ENCODE data around the gene DCBLD1.

The DCBLD1 gene

DNA sequence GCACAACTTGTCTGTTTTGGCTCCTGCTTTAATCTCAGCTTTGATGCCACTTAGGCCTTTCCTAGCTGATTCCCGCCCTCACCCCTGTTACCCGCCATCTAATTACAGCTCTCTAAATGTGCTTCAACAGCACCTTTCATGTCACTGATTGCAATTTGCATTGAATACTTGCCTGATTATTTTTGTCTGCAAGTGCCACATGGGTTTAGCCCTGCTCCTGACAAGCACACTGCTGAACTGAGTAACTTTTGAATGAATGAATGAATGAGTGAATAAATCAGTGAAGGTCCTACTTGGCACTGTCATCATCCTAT lies 591 bp upstream of the DCBLD1 start:
- no peak for DNase-seq (ENCODE audit: low read depth)
- H3K4me3 ChIP-seq (ENCODE audit: control insufficient read depth, low read depth, low read length) = peak overlapping the region; percentile 53
- TF ChIP-seq, protein P1, sequence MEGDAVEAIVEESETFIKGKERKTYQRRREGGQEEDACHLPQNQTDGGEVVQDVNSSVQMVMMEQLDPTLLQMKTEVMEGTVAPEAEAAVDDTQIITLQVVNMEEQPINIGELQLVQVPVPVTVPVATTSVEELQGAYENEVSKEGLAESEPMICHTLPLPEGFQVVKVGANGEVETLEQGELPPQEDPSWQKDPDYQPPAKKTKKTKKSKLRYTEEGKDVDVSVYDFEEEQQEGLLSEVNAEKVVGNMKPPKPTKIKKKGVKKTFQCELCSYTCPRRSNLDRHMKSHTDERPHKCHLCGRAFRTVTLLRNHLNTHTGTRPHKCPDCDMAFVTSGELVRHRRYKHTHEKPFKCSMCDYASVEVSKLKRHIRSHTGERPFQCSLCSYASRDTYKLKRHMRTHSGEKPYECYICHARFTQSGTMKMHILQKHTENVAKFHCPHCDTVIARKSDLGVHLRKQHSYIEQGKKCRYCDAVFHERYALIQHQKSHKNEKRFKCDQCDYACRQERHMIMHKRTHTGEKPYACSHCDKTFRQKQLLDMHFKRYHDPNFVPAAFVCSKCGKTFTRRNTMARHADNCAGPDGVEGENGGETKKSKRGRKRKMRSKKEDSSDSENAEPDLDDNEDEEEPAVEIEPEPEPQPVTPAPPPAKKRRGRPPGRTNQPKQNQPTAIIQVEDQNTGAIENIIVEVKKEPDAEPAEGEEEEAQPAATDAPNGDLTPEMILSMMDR (conservative IDR thresholded peaks at IDR 0.05; ENCODE audit: control insufficient read depth, insufficient read depth, low read depth, low read length) = no peak

DNA sequence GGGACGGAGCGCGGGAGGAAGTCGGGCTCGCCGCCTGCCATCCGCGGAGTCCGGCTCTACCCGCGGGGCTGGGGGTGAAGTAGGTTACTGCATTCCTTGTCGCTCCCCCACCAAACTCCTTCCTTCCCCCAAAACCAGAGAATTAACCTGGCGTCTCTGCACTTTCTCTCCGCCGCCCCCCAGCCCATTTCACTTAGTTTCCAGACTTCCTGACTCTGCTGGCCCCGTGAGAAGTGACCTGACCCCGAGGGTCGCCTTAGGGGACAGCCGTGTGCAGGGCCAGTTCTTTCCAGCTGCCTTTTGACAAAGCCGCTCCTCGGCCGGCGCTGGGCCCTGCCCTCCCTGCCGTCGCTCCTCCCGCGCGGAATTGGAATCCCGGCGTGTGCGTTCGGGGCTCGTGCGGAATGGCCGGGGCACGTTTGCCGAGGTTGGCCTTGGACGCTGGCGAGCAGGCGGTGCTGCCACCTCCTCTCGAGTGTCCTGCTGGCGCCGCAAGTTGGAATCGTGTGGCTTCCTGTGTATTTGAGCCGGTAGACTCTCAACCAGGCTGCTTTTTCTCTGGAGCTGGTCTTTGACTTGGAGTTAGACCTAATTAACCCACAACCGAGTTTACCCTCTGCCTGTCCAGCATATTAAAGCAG lies 650 bp downstream of the DCBLD1 start:
- DNase-seq (ENCODE audit: low read depth) = peak; percentile 38
- peak overlapping the region; percentile 84 for H3K4me3 ChIP-seq (ENCODE audit: control insufficient read depth, low read depth, low read length)
- TF ChIP-seq, protein P1 (conservative IDR thresholded peaks at IDR 0.05; ENCODE audit: control insufficient read depth, insufficient read depth, low read depth, low read length) = no peak

GRCh38 chr6:117483645-117484016 lies 1.2 kb downstream of the DCBLD1 start:
- DNase-seq (ENCODE audit: low read depth) = peak; percentile 41
- H3K4me3 ChIP-seq (ENCODE audit: control insufficient read depth, low read depth, low read length) = peak overlapping the region; percentile 84
- TF ChIP-seq, protein P1 (conservative IDR thresholded peaks at IDR 0.05; ENCODE audit: control insufficient read depth, insufficient read depth, low read depth, low read length) = no peak

GRCh38 chr6:117484052-117484646 lies 1.7 kb downstream of the DCBLD1 start:
- TF ChIP-seq, protein P1 (conservative IDR thresholded peaks at IDR 0.05; ENCODE audit: control insufficient read depth, insufficient read depth, low read depth, low read length) = no peak
- no peak for DNase-seq (ENCODE audit: low read depth)
- H3K4me3 ChIP-seq (ENCODE audit: control insufficient read depth, low read depth, low read length) = peak overlapping the region; percentile 84

GRCh38 chr6:117485433-117485832 lies 3.0 kb downstream of the DCBLD1 start:
- TF ChIP-seq, protein P1 (conservative IDR thresholded peaks at IDR 0.05; ENCODE audit: control insufficient read depth, insufficient read depth, low read depth, low read length) = no peak
- H3K4me3 ChIP-seq (ENCODE audit: control insufficient read depth, low read depth, low read length) = no peak overlapping the region
- DNase-seq (ENCODE audit: low read depth) = no peak

DNA sequence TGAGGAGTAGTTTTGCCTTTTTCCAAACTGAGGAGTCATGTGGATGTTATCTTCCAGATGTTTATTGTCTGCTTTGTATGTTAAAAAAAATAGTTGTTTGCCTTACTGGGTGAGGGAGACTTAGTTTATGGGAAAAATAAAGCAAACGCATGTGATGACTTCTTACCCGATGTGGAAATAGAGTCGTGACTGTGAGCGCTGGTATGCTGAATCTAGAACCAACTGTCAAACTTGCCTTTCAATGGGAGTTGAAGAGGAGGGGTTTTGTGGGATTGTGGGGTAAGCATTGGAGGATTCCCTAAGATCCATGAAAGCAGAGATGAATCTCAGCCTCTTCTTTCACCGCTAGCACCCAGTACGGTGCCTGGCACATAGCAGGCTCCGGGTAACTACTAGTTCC lies 5.3 kb downstream of the DCBLD1 start:
- H3K4me3 ChIP-seq (ENCODE audit: control insufficient read depth, low read depth, low read length) = no peak overlapping the region
- TF ChIP-seq, protein P1 (conservative IDR thresholded peaks at IDR 0.05; ENCODE audit: control insufficient read depth, insufficient read depth, low read depth, low read length) = no peak
- DNase-seq (ENCODE audit: low read depth) = peak; percentile 76
